IPS DF 19.7 (cell line): ENCODE measurements around the gene KHDRBS2.

Experiments
- DNase-seq: peaks from one replicate; pipeline ENCODE4 v3.0.0-alpha.2; 2013; ENCODE audit warnings: low read depth, low spot score

Gene KHDRBS2

GRCh38 chr6:62035952-62036351, 250.1 kb downstream of the KHDRBS2 start:
- no peak for DNase-seq

- no peak for DNase-seq
Measured at GRCh38 chr6:62013719-62014118, 272.3 kb downstream of the KHDRBS2 start.

- DNase-seq = no peak
Measured at GRCh38 chr6:62009445-62009844, 276.6 kb downstream of the KHDRBS2 start.

GRCh38 chr6:61989616-61990015, 296.4 kb downstream of the KHDRBS2 start:
- DNase-seq = no peak

- DNase-seq = no peak
Measured at GRCh38 chr6:61980622-61981021, 305.4 kb downstream of the KHDRBS2 start.

- DNase-seq = no peak
Measured at GRCh38 chr6:61977947-61978346, 308.1 kb downstream of the KHDRBS2 start.

GRCh38 chr6:61977099-61977498, 308.9 kb downstream of the KHDRBS2 start:
- no peak for DNase-seq

- no peak for DNase-seq
Measured at GRCh38 chr6:61959196-61959595, 326.8 kb downstream of the KHDRBS2 start.

- DNase-seq = no peak
Measured at GRCh38 chr6:61953851-61954250, 332.2 kb downstream of the KHDRBS2 start.

- no peak for DNase-seq
Measured at GRCh38 chr6:61951586-61951985, 334.4 kb downstream of the KHDRBS2 start.

GRCh38 chr6:61950811-61951210, 335.2 kb downstream of the KHDRBS2 start:
- no peak for DNase-seq

- no peak for DNase-seq
Measured at GRCh38 chr6:61949971-61950370, 336.1 kb downstream of the KHDRBS2 start.

- DNase-seq = no peak
Measured at GRCh38 chr6:61949161-61949560, 336.9 kb downstream of the KHDRBS2 start.

- no peak for DNase-seq
Measured at GRCh38 chr6:61947311-61947947, 338.6 kb downstream of the KHDRBS2 start.

GRCh38 chr6:61940919-61941318, 345.1 kb downstream of the KHDRBS2 start:
- no peak for DNase-seq

- no peak for DNase-seq
Measured at GRCh38 chr6:61935242-61935846, 350.7 kb downstream of the KHDRBS2 start.

- DNase-seq = no peak
Measured at GRCh38 chr6:61909486-61909885, 376.5 kb downstream of the KHDRBS2 start.

GRCh38 chr6:61901748-61902147, 384.3 kb downstream of the KHDRBS2 start:
- DNase-seq = no peak

GRCh38 chr6:61894536-61894935, 391.5 kb downstream of the KHDRBS2 start:
- no peak for DNase-seq

- no peak for DNase-seq
Measured at GRCh38 chr6:61887423-61887822, 398.6 kb downstream of the KHDRBS2 start.

GRCh38 chr6:61886608-61887259, 399.3 kb downstream of the KHDRBS2 start:
- DNase-seq = no peak

- no peak for DNase-seq
Measured at GRCh38 chr6:61869632-61870400, 416.2 kb downstream of the KHDRBS2 start.
